NCI-H1105 treated with DMSO at 0.1 percent for 48 hours (cell line): ENCODE results near the gene NPIPB6.

Experiments
- DNase-seq: peaks from one replicate; lab custom pipeline; 2025; lab: John Stamatoyannopoulos, UW

NPIPB6 gene

DNA sequence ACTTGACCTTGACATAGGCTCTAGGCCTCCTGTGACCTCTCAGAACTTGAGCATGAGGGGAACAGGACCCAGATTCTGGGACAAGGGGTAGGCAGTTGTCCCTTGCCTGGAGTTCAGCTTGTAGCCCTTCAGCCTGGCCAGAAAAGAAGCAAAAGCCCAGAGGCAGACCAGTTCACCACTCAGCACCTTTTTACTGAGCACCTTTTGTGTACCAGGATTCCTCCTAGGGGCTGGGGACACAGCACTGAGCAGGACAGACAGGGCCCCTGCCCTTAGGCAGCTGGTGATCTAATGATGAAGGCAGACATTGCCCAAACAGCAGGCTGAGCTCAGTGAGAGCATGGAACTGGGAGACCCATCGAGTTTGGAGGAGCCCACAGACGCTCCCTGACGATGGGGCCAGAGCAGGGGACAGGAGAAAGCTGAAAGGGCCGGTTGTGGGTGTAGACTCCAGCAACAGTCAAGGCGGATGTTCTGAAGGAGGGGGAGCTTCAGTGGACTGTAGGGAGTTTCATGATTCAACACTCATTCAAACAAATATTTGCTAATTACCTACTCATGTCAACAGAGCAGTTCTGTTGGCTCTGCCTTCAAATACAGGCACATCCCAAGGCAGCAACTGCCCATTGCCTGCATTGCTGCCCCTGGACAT is 38.9 kb downstream of the NPIPB6 start:
- DNase-seq = no peak

DNA sequence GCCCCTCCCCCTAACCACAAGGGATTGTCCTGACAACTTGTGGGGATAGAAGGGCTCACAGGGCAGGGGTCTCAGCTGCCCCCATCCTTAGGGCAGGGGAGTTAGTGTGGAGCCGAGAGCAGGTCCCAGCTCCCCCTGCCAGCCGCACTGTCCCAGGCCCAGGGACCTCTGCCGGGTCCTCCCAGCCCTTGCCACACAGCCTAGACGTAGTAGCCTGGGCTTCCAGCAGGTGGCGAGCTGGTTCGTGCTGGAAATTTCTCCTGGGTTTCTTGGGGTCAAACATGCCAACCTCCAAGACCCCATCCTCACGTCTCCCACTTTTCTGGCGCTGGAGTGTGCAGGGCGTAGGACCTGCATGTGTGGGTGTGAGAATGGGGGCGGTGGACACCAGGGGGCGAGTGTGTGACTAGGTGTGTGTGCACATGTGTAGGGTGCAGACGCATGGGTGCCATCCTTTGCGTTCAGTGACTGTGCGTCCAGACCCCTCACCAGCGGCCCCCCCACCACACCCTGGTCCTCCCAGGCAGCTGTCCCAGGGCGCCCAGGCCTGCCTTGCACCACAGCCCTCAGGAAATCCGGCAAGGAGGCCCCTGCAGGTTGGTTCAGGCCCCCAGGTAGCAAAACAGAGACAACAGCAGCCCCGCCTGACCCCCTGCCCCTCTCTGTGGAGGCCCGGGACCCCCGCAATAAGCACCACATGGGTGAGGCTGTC is 41.5 kb downstream of the NPIPB6 start:
- no peak for DNase-seq

DNA sequence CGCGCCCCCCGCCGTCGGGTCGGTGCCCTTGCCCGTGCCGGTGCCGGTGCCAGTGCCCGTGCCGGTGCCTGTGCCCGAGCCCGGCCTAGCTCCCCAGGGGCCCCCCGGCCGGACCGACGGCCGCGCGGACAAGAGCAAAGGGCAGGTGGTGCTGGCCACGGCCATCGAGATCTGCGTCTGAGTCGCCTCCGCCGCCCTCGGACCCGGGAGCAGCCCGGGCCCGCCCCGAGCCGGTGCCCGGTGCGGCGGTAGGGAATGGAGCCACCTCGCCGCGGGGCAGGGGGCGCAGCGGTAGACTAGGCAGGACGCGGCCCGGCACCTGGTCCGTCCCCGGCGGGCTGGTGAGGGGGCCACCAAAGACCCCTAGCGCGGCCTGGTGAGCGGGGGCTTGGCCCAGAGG is 42.6 kb downstream of the NPIPB6 start:
- DNase-seq = no peak

- no peak for DNase-seq
These were observed 43.2 kb downstream of the NPIPB6 start for GRCh38 chr16:28320023-28320561.

DNA sequence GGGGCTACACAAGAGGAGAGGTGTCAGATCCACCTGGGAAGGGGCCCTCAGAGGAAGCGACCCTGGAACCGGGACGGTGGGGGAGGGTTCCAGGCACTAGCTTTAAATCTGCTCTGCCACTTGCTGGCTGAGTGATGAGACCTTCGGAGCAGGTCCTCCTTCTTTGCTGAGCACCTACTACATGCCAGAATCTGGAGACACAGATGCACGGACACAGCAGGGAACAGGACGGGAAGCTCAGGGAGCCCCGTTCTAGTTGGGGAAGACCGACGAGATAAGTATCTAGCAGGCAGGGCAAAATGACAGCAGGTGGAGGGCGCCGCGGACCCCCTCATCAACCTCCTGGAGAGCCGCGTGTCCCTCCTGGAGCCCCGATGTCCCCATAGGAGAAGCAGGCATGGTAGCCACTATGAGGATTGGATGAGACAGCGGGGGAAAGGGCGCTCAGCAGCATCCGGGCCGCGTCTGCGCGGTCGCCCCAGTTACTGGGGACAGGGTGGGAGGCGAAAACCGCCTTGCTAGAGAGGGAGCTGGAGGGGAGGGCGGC is 43.8 kb downstream of the NPIPB6 start:
- no peak for DNase-seq

GRCh38 chr16:28318042-28318744 is 45.1 kb downstream of the NPIPB6 start:
- no peak for DNase-seq

DNA sequence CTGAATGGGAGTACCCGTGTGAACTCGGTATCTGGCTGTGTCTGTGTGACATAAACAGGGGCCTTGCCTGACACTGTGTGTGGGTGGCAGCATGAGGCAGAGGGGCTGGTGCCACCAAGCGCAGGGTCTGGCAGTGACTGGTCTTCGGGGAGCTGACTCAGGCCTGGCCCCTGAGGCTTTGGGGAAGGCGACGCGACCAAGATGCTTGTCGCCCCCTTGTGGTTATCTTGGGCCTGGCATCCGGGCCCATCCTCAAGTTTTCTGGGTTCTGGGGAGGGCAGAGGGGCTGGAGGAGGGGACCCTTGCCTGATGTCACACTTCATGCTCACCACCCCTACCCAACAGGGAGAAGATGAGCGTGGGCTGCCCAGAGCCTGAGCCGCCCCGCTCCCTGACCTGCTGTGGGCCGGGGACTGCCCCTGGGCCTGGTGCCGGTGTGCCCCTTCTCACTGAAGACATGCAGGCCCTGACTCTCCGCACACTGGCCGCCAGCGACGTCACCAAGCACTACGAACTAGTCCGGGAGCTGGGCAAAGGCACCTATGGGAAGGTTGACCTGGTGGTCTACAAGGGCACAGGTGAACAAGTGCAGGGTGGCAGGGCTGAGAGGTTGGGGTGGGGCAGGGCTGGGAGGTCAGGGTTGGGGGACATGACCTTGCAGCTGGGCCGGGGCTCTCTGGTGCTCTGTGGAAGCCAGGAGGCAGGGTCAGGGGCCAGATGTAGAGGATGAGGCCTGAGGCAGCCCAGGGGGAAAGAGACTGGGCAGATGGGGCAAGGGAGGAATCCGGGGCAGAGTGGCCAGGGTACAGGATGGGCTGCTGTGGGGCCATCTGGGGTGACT is 46.0 kb downstream of the NPIPB6 start:
- DNase-seq = no peak

- no peak for DNase-seq
These were observed 47.3 kb downstream of the NPIPB6 start for GRCh38 chr16:28316054-28316453.

DNA sequence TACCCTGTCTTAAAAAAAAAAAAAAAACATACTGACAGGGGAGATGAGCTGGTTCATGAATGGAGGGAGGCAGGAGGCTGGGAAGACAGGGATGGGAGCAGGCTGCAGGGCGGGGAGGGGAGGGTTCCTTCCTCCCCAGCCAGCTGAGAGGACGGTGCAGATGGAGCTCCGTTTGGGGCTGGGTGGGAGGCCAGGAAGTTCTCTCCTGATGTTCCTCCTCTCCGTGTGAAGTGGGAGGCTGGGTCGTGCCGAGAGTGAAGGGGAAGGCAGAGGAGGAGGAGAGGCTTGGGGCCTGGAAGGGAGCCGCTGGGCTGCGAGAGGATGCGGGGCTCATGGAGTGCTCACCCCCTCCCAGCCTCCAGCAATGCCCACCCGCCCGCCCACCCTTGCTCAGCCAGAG is 49.7 kb downstream of the NPIPB6 start:
- no peak for DNase-seq

DNA sequence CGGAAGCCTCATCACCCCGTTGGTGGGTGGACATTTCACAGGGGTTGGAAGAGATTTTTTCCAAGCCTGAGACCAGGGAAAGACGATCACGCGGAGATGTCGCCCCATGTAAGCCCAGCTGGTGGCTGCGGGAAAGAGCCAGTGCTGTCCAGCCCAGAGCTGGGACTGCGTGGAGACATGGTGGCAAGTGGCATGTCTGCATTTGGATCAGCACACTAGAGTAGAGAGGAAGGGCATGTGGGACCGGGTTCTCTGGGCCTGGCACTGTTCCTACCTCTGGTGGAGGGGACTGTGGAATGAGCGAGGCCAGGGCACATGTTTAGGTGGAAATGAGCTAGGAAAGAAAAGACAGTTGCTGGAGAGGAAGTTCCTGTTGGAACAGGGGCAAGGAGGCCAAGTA is 51.0 kb downstream of the NPIPB6 start:
- DNase-seq = no peak

DNA sequence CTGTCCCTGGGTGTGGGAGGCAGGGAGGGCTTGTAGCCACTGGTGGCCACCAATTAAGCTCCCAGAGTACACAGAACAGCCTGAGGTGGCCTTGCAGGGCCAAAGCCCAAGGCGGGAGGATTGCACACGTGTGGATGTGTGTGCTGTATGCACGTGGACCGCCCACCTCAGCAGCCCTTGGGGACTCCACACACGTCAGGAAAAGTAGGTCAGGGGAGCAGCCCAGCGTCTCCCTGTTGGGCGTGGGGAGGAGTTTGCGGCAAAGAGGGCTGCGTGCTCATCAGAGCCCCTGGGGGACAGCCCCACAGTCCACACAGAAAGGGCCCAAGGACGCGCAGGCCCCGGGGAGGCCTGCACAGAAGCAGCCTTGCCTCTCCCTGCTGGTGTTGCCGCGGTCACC is 51.4 kb downstream of the NPIPB6 start:
- DNase-seq = no peak

DNA sequence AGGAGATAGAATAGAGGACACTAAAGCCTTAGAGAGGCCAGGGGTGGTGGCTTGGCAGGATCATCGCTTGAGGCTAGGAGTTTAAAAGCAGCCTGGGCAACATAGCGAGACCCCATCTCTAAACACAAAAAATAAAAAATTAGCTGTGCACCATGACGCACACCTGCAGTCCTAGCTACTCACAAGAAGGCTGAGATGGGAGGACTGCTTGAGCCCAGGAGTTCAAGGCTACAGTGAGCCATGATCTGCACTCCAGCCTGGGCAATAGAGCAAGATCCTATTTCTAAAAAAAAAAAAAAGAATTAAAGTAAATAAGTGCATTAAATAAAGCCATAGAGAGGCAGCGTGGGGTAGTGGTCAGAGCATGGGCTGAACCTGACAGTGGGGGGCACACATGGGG is 51.9 kb downstream of the NPIPB6 start:
- no peak for DNase-seq

DNA sequence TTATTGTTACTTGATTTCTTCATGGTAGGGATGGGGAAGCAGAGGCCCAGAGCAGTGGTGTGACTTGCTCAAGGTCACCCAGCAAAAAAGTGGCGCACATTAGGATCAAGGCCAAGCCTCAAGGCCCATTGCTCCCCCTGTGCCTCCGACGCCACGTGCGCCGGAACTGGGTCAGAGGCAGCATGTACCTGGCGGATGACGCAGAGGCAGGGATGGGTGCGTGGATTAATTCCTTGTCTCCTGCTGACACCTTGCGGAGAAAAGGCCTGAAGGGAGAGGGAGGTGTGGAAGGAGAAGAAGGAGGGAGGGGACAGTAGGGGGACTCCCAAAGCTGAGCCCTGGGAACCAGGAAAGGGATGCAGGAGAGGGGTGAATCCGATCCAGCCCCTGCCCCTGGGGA is 52.5 kb downstream of the NPIPB6 start:
- DNase-seq = no peak

DNA sequence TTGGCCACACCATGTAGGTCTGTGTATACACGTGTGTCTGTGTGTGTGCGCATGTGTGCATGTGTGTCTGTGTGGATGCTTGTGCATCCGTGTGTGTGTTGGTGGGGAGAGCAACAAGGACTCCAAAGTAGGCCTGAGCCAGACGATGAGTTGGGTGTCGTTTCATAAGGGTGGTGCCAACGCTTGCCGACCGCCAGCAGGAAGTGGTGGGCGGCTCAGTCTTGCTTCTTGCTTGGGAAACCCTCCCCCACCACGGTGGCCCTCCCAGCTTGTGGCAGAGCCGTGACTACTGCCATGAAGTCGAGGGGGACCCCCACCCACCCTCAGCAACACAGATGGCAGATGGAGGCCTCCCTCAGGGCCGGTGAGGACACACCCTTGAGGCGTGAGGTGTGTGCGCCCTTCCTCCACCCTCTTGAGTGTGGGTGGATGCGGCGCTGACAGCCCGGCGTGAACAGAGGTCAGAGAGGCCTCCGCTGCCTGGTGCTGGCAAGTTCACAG is 53.4 kb downstream of the NPIPB6 start:
- no peak for DNase-seq

DNA sequence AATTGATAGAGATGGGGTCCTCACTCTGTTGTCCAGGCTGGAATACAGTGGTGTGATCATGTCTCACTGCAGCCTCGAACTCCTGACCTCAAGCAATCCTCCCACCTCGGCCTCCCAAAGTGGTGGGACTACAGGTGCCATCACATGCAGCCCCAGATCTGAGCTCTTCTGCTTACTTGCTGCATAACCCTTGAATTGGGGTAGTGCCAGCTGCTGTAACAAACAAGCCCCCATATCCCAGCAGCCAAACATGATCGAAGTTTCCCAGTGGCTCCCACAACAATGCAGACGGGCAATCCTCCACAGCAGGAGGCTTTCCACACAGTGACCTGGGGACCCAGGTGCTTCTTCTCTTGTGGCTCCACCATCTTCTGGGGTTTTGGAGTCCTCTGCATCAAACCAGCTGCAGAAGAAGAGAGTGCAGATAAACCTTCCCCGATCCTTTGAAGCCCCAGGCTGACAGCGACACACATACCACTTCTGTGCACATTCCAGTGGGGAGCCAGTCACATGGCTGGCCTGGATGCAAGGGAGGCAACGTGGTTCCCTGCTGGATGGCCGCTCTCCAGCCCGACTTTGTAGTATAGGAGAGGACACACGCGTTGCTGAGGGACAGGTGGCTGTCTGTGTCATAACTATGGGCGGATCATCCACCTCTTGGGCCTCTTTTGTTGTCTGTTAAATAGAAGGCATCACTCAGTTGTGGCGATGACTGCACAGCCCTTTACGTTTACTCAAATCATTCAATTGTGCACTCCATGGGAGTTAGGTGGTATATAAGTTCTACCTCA is 54.3 kb downstream of the NPIPB6 start:
- DNase-seq = no peak

GRCh38 chr16:28307936-28308335 is 55.4 kb downstream of the NPIPB6 start:
- no peak for DNase-seq

DNA sequence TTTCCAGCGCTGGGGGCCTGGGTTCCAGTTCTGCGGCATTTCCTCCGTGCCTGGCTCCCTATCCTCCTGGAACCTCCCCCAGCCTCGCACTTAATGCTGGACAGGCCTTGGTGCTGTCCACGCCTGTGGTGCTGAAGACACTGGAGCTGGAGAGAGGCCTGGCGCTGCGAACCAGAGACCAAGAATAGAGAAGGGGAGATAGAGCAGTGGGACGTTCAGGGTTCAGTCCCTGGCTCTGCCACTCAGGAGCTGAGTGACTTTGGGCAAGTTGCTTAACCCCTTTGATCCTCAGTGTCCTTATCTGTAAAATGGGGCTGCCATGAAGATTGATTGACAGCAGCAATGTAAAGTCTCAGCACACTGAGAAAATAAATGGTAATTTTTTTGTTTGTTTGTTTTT is 59.1 kb downstream of the NPIPB6 start:
- no peak for DNase-seq

DNA sequence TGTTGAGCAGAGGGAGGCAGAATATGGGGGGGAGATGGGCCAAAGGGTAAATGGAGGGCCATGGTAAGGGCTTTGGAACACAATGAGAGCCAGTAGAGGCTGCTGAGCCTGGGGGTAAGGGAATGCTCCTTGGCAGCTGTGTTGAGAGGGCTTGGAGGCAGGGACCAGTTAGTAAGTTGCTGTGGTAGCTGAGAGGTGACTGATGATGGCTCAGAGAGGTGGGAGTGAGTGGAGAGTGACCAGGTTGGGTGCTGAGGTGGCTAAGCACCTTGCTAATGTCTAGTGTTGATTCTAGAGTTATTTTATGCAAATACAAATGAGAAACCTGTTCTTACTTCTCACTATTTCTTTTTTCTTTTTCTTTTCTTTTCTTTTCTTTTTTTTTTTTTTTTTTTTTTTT is 60.2 kb downstream of the NPIPB6 start:
- no peak for DNase-seq

- DNase-seq = no peak
These were observed 61.7 kb downstream of the NPIPB6 start for GRCh38 chr16:28301620-28302019.

GRCh38 chr16:28301154-28301553 is 62.2 kb downstream of the NPIPB6 start:
- no peak for DNase-seq

DNA sequence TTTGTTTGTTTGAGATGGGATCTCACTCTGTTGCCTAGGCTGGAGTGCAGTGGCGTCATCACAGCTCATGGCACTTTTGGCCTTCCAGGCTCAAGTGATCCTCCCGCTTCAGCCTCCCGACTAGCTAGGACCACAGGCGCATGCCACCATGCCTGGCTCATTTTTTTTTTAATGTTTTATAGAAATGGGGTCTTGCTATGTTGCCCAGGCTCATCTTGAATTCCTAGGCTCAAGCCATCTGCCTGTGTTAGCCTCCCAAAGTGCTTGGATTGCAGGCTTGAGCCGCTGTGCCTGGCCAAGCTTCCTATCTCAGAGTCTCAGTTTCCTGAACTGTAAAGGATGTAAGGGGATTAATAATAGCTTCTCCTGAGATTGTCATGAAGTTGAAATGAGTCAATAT is 63.0 kb downstream of the NPIPB6 start:
- no peak for DNase-seq
